Measurements from ENCODE around the gene TENM3.
"Not testable (repeated sequence)": the region's sequence is repeated elsewhere in the genome, so short reads cannot be mapped to it uniquely, and the experiment has no call there.

TENM3 gene

DNA sequence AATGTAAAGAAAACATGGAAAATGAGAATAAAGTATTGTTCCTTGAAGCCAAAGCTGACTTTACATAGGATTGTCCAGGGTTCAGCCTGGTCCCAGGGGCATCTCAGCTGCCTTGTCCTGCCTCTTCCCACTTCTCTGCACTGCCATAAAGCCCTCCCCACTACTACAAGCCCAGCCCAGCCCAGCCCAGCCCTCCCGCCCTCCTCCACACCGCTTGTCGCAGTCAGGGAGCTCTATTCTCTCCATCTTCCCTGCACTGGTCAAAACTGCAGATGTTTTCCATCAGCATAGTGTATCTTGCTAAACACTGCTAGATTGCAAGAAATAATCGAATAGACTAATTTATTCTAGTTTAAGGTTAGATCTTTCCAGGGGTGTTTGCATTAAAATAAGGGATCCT is 100.3 kb downstream of the TENM3 start:
- FAIRE-seq, result no peak

GRCh38 chr4:182344968-182345367 is 101.8 kb downstream of the TENM3 start:
- no peak for FAIRE-seq

- no peak for FAIRE-seq
These were observed 103.0 kb downstream of the TENM3 start for GRCh38 chr4:182346250-182346649.

DNA sequence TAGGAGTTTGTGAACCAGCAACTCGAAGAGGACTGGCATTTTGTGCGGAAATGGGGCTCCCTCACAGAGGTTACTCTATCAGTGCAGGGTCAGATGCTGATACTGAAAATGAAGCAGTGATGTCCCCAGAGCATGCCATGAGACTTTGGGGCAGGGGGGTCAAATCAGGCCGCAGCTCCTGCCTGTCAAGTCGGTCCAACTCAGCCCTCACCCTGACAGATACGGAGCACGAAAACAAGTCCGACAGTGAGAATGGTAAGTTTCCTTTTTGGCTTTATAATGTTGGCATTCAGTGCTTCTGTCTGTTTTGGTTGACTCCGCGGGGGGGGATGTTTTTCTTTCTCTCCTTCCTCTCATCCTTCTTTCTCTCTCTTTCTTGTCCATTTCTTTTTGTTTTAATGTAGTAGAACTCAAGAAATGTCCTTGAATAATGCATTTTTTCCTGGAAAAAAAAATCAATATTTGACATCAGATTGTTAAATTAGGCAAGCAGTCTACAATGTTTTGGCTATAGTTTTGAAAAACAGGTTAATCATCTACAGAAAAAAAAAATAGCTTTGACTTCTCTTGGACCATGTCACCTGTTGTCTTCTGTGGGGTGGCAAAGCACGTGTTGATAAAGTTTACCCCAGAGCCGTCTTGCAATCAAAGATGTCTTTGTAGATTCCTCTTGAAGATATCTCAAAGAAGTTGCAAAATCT is 103.6 kb downstream of the TENM3 start:
- FAIRE-seq, result no peak

- no peak for FAIRE-seq
These were observed 105.7 kb downstream of the TENM3 start for GRCh38 chr4:182348779-182349326.

- FAIRE-seq, result no peak
These were observed 106.8 kb downstream of the TENM3 start for GRCh38 chr4:182350041-182350440.

DNA sequence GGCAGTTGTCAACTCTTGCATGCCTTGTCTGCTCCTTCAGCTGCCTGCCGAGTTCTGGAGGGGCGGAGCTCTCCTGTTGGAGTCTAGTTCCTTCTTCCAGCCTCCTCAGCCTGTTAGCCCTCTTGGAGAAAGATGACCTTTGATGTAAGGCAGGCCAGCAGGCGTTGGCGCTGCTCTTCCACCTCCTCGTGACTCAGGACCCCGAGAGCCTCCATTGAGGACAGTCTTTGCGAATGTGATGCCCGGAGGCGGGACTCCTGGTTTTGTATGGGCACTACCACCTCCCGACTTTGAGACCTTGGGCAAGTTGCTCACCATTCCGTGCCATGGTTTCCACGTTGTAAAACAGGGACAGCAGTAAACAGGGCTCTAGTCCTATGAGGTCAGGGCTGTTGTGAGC is 108.3 kb downstream of the TENM3 start:
- FAIRE-seq, result no peak

GRCh38 chr4:182354106-182354505 is 110.9 kb downstream of the TENM3 start:
- no peak for FAIRE-seq

GRCh38 chr4:182354867-182355266 is 111.7 kb downstream of the TENM3 start:
- no peak for FAIRE-seq

DNA sequence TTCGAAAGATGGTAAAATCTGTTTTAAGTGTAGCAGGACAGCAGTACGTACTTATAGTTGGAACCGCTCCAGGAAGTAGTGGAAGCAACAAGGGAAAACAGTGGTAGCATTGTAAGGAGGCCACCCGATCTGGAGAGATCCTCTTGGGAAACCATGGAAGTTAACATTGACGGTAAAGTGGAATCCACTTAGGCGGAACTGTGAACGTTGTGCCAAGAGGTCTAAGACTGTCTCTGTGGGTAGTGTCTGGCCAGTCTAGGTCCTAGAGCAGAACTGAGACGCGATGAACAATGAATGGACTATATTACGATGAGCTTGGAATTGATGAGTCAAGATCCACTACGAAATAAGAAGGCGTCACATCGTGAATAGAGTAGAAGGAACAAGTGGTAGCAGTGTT is 124.0 kb downstream of the TENM3 start:
- FAIRE-seq, result no peak

DNA sequence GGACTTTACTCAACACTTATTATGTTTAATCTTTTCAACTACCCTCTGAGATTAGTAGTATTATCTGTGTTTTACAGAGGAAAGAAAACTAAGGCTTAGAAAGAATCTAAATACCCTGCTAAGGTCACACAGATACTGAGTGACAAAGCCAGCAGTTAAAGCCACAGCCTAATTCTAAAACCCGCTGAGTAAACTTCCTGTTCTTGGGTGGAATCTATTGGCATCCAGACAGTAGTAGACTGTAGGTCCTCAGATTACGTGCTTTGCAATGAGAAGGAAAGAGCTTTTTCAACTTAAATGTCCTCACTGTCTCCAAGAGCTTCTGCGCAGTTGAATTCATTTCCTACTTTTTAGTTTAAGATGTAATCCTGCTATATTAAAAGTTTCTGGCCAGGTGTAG is 126.0 kb downstream of the TENM3 start:
- FAIRE-seq, result no peak

DNA sequence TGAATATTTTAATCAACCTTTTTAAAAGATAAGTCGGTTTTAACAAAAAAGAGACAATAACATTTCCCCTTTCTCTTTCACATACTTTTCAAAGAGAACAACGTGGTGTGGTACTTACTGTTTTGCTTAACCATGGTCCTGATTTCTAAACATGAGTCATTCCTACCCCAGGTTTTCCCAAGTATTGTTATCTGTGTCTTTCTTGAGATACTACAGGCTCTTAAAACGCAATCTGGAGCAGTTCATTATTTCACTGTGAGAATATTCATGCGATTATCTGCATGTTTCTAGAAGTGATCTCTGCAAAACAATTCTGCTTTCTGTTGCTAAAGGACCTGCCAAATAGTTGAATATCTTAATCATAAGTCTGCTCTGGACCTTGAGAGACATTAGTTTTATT is 127.3 kb downstream of the TENM3 start:
- no peak for FAIRE-seq

DNA sequence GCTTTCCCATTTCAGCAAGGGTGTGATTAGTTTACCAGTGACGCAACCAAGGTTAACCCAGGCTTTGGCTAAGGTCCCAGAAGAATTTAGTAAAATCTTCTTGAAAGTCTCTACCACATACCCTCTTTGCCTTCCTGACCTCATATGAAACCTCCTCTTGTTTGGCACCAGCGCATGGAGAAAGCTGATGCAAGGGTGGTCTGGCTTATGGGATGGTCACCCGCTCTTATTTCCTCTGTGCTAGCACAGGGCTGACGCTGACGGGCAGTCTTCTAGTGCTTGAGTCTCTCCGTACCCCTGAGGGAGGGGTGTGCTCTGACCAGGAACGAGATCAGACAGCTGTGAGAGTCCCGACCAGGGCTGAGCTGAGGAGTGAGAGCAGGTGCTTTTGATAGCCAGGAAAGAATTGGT is 137.6 kb downstream of the TENM3 start:
- no peak for FAIRE-seq

GRCh38 chr4:182382941-182383340 is 139.7 kb downstream of the TENM3 start:
- FAIRE-seq, result no peak

- no peak for FAIRE-seq
These were observed 141.5 kb downstream of the TENM3 start for GRCh38 chr4:182384631-182385091.

DNA sequence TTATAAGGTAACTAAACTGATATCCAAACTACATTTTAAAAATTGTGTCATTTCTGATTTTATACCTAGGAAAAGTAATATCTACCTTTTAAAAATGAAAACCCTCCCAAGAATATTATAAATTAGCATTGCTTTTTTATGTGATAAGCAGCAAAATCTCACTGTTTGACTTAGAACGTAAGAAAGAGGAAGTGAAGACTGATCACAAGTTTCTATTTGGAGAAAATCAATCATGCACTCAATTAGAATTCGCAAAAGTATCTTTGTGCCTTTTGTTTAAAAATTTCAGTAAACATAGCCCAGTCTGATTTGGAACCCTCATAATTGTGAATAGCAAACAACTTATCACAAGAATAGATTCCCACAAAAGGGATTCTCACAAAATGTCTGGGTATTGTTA is 142.7 kb downstream of the TENM3 start:
- FAIRE-seq, result no peak

GRCh38 chr4:182386576-182386975 is 143.4 kb downstream of the TENM3 start:
- FAIRE-seq, result not testable (repeated sequence)

- no peak for FAIRE-seq
These were observed 148.0 kb downstream of the TENM3 start for GRCh38 chr4:182391111-182391684.

- no peak for FAIRE-seq
These were observed 151.0 kb downstream of the TENM3 start for GRCh38 chr4:182394181-182394580.

DNA sequence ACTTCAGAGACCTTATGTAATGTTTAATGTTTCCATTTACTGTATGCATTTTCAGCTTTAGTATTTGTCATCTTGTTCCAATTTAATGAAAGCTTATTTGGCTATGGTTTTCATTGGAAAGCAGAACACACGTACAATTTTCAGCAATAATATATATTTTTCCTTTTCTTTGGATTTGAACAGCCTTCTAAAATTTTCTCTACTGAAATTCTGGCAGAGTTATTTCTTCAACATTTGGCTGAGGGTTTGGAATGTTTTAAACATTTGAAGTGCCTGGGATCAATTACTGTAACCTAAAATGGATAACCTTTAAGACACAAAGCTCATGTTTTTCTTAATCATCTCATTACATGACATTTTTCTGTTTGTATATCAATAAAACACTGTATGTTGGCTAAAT is 156.9 kb downstream of the TENM3 start:
- FAIRE-seq, result no peak

DNA sequence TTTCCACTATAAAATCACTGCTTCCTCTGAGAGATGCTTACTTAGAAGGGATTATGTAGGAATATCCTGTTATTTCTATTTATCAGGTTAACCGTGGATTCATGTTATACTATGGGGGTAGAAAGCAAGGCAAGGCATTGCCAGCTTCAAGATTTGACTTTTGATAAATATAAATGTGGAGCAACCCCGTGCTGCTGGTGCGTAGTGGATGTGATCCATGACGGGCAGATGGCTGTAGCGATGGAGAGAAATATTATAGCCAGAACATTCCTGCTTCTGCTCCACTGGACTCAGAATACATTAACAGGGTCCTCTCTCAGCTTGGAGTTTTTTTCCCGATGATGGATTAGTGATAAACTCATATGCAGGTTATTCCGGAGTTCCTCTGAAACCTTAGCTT is 157.6 kb downstream of the TENM3 start:
- FAIRE-seq, result no peak

DNA sequence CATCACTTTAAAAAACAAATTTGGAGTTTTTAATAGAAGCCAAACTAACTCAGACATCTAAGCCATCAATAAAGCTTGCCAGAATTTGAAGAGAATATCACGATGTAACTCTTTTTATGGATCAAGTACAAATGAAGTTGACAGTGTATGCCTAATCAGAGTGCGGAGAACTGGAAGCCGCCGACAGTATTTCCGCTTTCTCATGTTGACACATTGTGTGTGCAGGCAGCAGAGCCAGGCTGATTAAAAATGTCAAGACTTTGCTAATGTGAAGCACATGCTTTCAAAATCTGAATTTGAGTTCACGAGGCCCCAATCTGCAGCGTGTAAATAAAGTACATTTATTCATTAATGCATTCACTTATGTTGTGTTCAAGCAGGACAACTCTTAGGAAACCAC is 161.2 kb downstream of the TENM3 start:
- no peak for FAIRE-seq

GRCh38 chr4:182405087-182405486 is 161.9 kb downstream of the TENM3 start:
- no peak for FAIRE-seq

GRCh38 chr4:182409271-182409670 is 166.1 kb downstream of the TENM3 start:
- no peak for FAIRE-seq

DNA sequence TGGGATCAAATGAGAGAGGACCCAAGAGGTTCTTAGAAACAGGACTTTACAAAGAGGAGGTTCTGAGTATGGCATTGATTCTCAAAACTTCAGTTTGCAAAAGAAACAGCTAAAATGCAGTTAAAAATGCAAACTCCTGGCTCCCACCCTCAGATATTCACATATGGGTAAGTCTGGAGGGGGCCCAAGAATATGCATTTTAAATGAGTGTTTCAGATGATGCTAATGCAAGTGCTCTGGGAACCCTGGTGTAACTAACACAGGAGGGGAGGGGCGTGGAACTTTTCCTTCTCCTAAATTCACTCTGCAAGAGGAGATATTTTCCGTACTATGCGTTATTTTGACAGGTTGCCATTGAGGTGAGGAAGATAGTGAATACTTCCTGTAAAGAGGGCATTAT is 168.2 kb downstream of the TENM3 start:
- no peak for FAIRE-seq

Data from colon (tissue), 2 donors.